ENCODE measurements around the gene NOS2.

DNA sequence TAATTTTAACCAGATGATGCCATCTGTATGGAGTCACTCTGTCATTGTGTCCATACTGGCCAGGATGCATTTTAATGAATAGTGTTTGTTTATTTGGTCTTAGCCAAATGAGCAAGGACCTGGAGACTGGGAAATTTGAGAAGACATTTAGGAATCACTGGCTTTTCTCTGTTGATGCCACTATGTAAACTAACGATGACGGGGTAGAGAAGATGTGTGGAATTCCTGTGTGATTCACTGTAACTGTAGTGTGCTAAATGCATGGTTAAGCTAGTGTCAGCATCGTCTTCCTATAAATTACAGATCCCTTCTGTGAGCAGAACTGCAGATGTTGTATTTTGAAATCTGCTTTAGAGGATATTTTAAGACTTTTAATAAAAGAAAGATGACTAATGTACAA is 66.6 kb downstream of the NOS2 start:
- no peak for TF ChIP-seq POLR2A (IDR thresholded peaks at IDR 0.05)
- TF ChIP-seq, protein P1, sequence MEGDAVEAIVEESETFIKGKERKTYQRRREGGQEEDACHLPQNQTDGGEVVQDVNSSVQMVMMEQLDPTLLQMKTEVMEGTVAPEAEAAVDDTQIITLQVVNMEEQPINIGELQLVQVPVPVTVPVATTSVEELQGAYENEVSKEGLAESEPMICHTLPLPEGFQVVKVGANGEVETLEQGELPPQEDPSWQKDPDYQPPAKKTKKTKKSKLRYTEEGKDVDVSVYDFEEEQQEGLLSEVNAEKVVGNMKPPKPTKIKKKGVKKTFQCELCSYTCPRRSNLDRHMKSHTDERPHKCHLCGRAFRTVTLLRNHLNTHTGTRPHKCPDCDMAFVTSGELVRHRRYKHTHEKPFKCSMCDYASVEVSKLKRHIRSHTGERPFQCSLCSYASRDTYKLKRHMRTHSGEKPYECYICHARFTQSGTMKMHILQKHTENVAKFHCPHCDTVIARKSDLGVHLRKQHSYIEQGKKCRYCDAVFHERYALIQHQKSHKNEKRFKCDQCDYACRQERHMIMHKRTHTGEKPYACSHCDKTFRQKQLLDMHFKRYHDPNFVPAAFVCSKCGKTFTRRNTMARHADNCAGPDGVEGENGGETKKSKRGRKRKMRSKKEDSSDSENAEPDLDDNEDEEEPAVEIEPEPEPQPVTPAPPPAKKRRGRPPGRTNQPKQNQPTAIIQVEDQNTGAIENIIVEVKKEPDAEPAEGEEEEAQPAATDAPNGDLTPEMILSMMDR (IDR thresholded peaks at IDR 0.05) = no peak

All from uterus (tissue), 2 donors.